Umbilical cord (tissue), 2 donors: ENCODE measurements around the gene CORO7. TPM values are rescaled to one million over a fixed set of nuclear protein-coding genes. Genes with fewer than 3 reads are reported as not detected.

Source experiments
- DNase-seq: peaks from one replicate; pipeline ENCODE4 v3.0.0-alpha.2; 2015; ENCODE audit warnings: low spot score
- total RNA-seq: library from RNA; depleted of rRNA; stranded (reverse); fragments of >200 nt; gene quantifications from one replicate; pipeline ENCODE4 v1.2.3, GENCODE V29; 2014; ENCODE audit warnings: low replicate concordance; ENCODE audit not compliant: insufficient read depth

Gene CORO7
- total RNA-seq, 1 donor from 2014 or later, result 53.2 TPM

- DNase-seq, result no peak
These were observed 9.8 kb upstream of the CORO7 start for GRCh38 chr16:4426021-4426684.

GRCh38 chr16:4425378-4426020, 9.1 kb upstream of the CORO7 start, which contains the start of gene DNAJA3:
Gene DNAJA3, plus strand, starts transcription at chr16:4425868. Its CDS starts 14 bp downstream, at chr16:4425882.
- DNase-seq, result peak; percentile 96

DNA sequence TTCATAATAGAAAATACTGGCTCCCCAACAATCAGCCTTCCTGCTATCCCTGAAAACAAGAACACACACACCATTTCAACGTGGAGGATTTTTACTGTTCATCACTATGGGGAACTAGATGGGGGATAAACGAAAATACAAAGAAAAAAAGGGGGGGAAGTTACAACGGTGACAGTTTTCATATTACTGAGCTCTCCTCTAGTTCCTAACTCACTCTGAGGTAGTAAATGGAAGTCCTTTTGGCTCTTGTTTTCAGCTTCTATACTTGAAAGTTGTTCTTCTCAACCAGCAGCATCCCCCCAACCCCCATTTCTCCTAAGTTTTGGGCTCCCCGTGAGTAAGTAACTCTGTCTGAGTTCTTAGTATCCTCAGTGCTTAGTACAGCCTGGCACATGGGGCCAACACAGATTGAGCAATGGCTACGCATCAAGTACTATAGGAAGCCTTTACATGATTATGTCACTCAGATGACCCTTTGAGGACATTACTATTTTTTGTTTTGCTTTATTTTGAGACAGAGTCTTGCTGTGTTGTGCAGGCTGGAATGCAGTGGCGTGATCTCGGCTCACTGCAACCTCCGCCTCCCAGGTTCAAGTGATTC, 4.2 kb upstream of the CORO7 start:
- no peak for DNase-seq

- DNase-seq, result no peak
These were observed 3.1 kb upstream of the CORO7 start for GRCh38 chr16:4419402-4419959.

- peak; percentile 55 for DNase-seq
These were observed 727 bp downstream of the CORO7 start for GRCh38 chr16:4415538-4416199.

DNA sequence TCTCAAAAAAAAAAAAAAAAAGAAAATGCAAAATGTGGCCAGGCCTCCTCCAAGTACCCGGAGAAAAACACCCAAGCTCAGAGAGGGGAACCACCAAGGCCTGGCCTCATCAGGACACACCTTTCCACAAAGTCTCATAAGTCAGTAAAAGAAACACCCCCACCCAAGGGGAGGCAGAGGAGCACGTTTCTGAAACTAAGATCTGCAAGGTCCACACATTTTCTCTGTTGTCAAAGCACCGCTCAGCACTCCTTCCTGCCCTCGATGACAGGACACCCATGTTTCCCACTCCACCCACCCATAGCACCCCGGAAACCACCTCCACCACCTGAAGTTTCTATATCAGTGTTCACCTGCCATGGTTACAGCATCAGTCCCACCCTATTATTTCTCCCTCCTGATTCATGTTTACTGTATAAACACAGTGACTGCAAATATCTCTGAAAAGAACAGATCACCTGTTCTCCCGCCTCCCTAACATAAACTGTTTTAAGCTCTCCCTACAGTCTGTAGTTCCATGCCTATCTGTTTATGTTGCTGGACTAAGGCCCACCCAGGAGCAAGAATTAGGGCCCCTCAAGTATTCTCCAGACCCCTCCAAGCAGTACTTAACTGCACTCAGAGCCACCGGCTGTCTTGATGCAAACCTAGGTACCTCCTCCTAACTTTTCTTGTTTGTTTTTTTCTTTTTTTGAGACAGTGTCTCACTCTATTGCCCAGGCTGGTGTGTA, 2.0 kb downstream of the CORO7 start:
- no peak for DNase-seq

GRCh38 chr16:4412854-4413253, 3.5 kb downstream of the CORO7 start:
- no peak for DNase-seq

DNA sequence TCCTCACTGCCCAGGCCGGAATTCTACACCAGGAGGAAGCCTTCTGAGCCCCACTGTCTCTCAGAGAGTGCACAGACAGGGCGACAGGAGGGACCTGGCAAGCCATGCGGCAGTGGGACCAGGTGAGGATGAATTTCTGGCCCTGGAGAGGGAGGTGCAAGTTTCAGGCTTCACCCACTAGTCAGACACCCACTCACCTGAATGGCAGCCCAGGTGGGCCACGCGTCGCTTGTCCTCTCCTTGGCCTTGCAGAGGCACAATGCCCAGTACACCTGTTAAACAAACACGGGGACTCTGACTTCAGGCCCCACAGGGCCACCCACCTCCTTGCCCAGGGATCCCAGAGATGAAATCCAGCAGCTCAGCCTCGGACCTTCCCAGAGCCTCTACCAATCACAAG, 4.2 kb downstream of the CORO7 start:
- DNase-seq, result no peak

DNA sequence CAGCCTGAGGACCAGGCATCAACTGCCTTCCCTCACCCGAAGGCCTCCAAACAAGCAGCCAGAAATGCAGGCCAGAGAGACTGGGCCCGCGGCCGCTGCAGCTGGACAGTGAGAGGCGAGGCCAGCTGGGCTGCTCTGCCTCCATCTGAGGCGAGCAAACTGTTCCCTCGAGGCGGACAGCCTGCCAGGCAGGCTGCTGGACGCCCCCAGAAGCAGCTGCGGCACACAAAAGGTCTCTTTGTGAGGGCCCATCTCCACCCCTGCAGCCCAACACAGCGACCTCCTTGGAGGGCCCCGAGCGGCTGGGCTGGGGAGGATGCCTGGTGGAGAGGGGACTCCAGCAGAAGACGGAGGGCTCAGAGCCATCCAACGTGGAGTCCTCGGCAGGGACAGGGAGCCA, 4.7 kb downstream of the CORO7 start:
- DNase-seq, result no peak

DNA sequence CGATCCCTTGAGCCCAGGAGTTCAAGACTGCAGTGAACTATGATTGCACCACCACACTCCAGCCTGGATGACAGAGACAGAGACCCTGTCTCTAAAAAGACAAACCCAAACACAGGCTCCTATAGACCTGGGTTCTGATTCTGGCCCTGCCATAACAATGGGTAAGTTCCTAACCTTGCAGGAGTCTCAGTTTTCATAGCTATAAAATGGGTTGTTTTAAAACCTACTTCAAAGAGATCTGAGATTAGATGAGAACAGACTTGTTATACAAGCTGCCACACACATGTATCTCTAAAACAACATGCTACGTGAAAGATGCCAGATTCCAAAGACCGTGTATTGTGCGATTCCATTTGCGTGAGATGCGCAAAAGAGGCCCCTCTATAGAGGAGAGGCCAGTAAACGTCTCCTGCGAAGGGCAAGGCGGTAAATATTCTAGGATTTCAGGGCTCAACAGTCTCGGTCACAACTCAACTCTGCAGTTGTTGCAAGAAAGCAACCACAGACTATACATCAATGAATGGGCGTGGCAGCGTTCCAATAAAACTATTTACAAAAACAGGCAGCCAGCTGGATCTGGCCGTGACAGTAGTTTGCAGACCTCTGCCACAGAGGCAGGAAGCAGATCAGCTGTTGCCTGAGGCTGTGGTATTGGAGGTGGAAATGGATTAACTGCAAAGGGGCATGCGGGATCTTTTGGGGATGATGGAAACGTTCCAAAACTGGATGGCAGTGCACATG, 5.9 kb downstream of the CORO7 start:
- DNase-seq, result peak; percentile 47

- no peak for DNase-seq
These were observed 7.1 kb downstream of the CORO7 start for GRCh38 chr16:4409081-4409932.

- DNase-seq, result no peak
These were observed 8.1 kb downstream of the CORO7 start for GRCh38 chr16:4408323-4408690.

DNA sequence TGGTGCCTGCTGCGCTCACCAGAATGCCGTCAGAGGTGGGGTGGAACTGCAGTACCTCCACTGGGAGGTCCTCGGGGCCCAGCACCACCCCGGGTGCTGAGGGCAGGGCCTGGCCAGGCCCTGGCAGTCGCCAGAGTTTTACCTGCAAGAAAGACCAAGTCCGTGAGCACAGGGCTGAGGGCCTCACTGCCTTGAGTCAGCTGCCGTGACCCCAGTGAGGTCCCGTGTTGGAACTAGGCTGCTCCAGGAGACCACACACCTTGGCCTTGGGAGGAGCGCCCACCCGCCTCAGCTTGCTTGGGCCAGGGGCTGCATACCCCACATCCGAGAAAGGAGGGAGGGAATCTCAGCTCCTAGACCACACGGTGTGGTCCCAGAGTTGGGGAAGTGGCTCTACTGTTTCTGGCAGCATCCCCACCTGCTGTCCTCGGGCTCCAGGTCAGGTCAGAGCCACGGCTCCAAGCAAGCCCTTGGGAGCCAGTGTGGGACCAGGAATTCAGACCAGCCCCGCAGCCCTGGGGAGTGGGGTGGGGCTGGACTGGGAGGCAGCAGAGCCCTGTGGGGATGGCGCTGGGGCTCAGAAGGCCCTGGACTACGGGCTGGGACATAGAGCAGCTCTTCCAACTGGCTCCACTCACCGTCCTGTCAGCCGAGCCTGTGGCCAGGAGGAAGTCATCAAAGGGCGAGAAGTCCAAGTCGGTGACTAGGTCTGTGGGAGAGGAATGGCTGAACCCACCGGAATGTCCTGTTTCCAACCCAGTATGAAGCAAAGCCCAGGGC, 8.7 kb downstream of the CORO7 start:
- no peak for DNase-seq

DNA sequence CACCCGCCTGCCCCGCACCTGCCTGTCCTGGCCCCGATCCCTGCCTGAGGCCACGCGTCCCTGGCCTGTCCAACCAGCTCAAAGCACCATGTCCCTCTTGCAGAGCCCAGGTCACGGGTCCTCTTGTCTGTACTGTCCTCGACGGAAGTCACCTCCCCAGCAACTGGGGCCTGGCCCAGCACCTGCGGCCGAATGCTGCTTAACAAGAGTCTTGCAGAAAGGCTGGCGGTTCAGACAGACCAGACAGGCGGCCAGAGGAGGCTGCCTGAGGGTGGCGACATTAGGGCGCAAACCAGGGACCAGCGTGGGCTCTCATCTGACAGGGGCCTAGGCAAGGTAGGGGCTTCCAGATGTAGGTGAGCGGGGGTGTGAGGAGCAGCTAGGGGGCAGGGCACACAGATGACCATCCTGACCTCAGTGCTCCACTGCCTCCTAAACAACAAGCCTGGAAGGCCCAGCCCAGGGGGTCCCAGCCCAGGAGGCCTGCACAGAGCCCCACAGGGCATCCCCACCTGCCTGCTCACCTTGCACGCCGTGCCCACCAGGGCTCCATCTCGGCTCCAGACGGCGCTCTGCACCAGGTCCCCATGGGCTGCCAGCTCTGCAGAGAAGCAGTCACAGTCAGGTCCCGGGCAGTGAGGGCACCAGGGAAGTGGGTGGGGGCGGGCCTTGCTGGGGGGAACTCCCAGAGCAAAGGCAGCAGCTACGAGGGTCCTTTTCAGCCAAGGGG, 11.3 kb downstream of the CORO7 start:
- DNase-seq, result no peak

GRCh38 chr16:4404247-4404966, 12.0 kb downstream of the CORO7 start:
- DNase-seq, result no peak

- DNase-seq, result no peak
These were observed 13.1 kb downstream of the CORO7 start for GRCh38 chr16:4403133-4403949.
